HepG2 (cell line): ENCODE data around the gene WBP1. TPM values are rescaled to one million over a fixed set of nuclear protein-coding genes. Genes with fewer than 3 reads are reported as not detected.

ENCODE experiments used
- AFF4 ChIP-seq: sonication (generic); formaldehyde crosslinking; IDR thresholded peaks from 2 replicates; pipeline ENCODE4 v1.4.0; 2020; ENCODE audit warnings: missing genetic modification reagents
- ATRX ChIP-seq: sonication (generic); formaldehyde crosslinking; IDR thresholded peaks from 2 replicates; pipeline ENCODE4 v1.4.0; 2020; ENCODE audit warnings: missing genetic modification reagents, borderline replicate concordance
- FOXP4 ChIP-seq: sonication (generic); formaldehyde crosslinking; IDR thresholded peaks from 2 replicates; pipeline ENCODE4 v1.4.0; 2020; ENCODE audit warnings: missing genetic modification reagents
- GPBP1L1 ChIP-seq: sonication (generic); formaldehyde crosslinking; IDR thresholded peaks from 2 replicates; pipeline ENCODE4 v1.5.0; 2020; ENCODE audit warnings: mild to moderate bottlenecking, missing genetic modification reagents
- HNF4A ChIP-seq: sonication (generic); formaldehyde crosslinking; IDR thresholded peaks from 2 replicates; pipeline ENCODE4 v1.4.0; 2020; ENCODE audit warnings: missing genetic modification reagents
- JUN ChIP-seq: sonication (generic); formaldehyde crosslinking; IDR thresholded peaks from 2 replicates; pipeline ENCODE4 v1.4.0; 2020; ENCODE audit warnings: mild to moderate bottlenecking, missing genetic modification reagents
- MIER2 ChIP-seq: IDR thresholded peaks from 2 replicates; pipeline ENCODE4 v1.6.1; 2016; ENCODE audit warnings: missing biosample characterization, missing genetic modification reagents
- NPAS2 ChIP-seq: sonication (generic); formaldehyde crosslinking; IDR thresholded peaks from 2 replicates; pipeline ENCODE4 v1.8.0; 2022; ENCODE audit warnings: mild to moderate bottlenecking, missing genetic modification reagents, borderline replicate concordance
- RXRB ChIP-seq: IDR thresholded peaks from 2 replicates; pipeline ENCODE4 v1.6.1; 2016; ENCODE audit warnings: borderline replicate concordance, missing genetic modification reagents, missing compliant biosample characterization
- SAP130 ChIP-seq: IDR thresholded peaks from 2 replicates; pipeline ENCODE4 v1.6.1; 2016; ENCODE audit warnings: low read depth
- SETDB1 ChIP-seq: sonication (generic); formaldehyde crosslinking; IDR thresholded peaks from 2 replicates; pipeline ENCODE4 v1.5.1; 2020; ENCODE audit warnings: missing genetic modification reagents, mild to moderate bottlenecking, borderline replicate concordance
- SRSF1 ChIP-seq: fragments of 200-400 bp; formaldehyde crosslinking; optimal IDR thresholded peaks from 2 replicates; pipeline ENCODE3; 2017; ENCODE audit warnings: mild to moderate bottlenecking, low read depth, low read length, moderate library complexity
- TRAFD1 ChIP-seq: sonication (generic); formaldehyde crosslinking; IDR thresholded peaks from 2 replicates; pipeline ENCODE4 v1.5.1; 2020; ENCODE audit warnings: missing genetic modification reagents, mild to moderate bottlenecking, borderline replicate concordance
- ZBTB21 ChIP-seq: sonication (generic); formaldehyde crosslinking; IDR thresholded peaks from 2 replicates; pipeline ENCODE4 v1.4.0; 2020; ENCODE audit warnings: missing genetic modification reagents
- ZBTB43 ChIP-seq: sonication (generic); formaldehyde crosslinking; conservative IDR thresholded peaks from 2 replicates; pipeline ENCODE4 v1.4.0; 2020; ENCODE audit warnings: missing genetic modification reagents
- ZNF160 ChIP-seq: sonication (generic); formaldehyde crosslinking; IDR thresholded peaks from 2 replicates; pipeline ENCODE4 v1.8.0; 2022; ENCODE audit warnings: mild to moderate bottlenecking, inconsistent platforms, missing genetic modification reagents
- ZNF180 ChIP-seq: sonication (generic); formaldehyde crosslinking; IDR thresholded peaks from 2 replicates; pipeline ENCODE4 v1.4.0; 2020; ENCODE audit warnings: low read depth, missing genetic modification reagents, borderline replicate concordance
- ZNF225 ChIP-seq: sonication (generic); formaldehyde crosslinking; IDR thresholded peaks from 2 replicates; pipeline ENCODE4 v1.4.0; 2020; ENCODE audit warnings: mild to moderate bottlenecking, missing genetic modification reagents
- ZNF790 ChIP-seq: sonication (generic); formaldehyde crosslinking; IDR thresholded peaks from 2 replicates; pipeline ENCODE4 v1.8.0; 2022; ENCODE audit warnings: missing genetic modification reagents, mild to moderate bottlenecking, borderline replicate concordance
- polyA plus RNA-seq, 8 experiments: library from polyadenylated mRNA; depleted of rRNA in 3 of 8; stranded (reverse) in 7 of 8; unstranded in 1 of 8; fragments of >200 nt; fragmentation: Illumina TruSeq in 4 of 8; extraction: Trizol in 4 of 8; gene quantifications; 2 replicates each; pipeline versions ENCODE4 v1.2.1 to v1.2.3, GENCODE V29; 2011 to 2016; ENCODE audit warnings: low read depth in 4 of 8, missing spikeins in 1 of 8, mixed read lengths in 1 of 8; ENCODE audit not compliant: insufficient read depth in 1 of 8
- total RNA-seq, 5 experiments: library from RNA; depleted of rRNA; stranded (reverse); fragments of >200 nt; fragmentation: Illumina TruSeq; extraction: Trizol; gene quantifications; 2 replicates each; pipeline ENCODE4 v1.2.3, GENCODE V29; 2016; ENCODE audit warnings: low read depth in 1 of 5

The WBP1 gene
- total and polyA plus RNA-seq, 2 of the 13 experiments (the other 11 are each of a cell fraction or from before 2014, with no cell fraction given) = 38.8 to 85.7 TPM

- no peak for TF ChIP-seq GPBP1L1 (CRISPR knock-in tag)
- TF ChIP-seq ATRX (CRISPR knock-in tag) = no peak
- no peak for TF ChIP-seq SETDB1
- TF ChIP-seq MIER2 (CRISPR knock-in tag) = no peak
- TF ChIP-seq ZBTB43 = no peak
- TF ChIP-seq SAP130 = peak; percentile 87
- TF ChIP-seq RXRB (CRISPR knock-in tag) = peak; percentile 28; the same call in 1 of the 2 replicates
- TF ChIP-seq ZNF225 (CRISPR knock-in tag) = peak; percentile 90
- TF ChIP-seq NPAS2 = no peak
- no peak for TF ChIP-seq ZNF180 (CRISPR knock-in tag)
- peak; percentile 38; the same call in 1 of the 2 replicates for TF ChIP-seq ZNF160 (CRISPR knock-in tag)
- no peak for TF ChIP-seq JUN (CRISPR knock-in tag)
- no peak; the same call in 1 of the 2 replicates for TF ChIP-seq ZNF790 (CRISPR knock-in tag)
- no peak for TF ChIP-seq SRSF1
- no peak for TF ChIP-seq ZBTB21
- no peak for TF ChIP-seq HNF4A (CRISPR knock-in tag)
- TF ChIP-seq TRAFD1 (CRISPR knock-in tag) = no peak
- TF ChIP-seq AFF4 (CRISPR knock-in tag) = no peak
- TF ChIP-seq FOXP4 (CRISPR knock-in tag) = no peak
Measured at GRCh38 chr2:74421221-74421870, 36.9 kb upstream of the WBP1 start, which contains the start of the genes C2orf81 and WDR54 (continued).
